ENCODE data around the gene HOXB5. TPM values are rescaled to one million over a fixed set of nuclear protein-coding genes. Genes with fewer than 3 reads are reported as not detected.

The HOXB5 gene
- total RNA-seq, 1 experiment from 2014 or later = 0.43 TPM

DNA sequence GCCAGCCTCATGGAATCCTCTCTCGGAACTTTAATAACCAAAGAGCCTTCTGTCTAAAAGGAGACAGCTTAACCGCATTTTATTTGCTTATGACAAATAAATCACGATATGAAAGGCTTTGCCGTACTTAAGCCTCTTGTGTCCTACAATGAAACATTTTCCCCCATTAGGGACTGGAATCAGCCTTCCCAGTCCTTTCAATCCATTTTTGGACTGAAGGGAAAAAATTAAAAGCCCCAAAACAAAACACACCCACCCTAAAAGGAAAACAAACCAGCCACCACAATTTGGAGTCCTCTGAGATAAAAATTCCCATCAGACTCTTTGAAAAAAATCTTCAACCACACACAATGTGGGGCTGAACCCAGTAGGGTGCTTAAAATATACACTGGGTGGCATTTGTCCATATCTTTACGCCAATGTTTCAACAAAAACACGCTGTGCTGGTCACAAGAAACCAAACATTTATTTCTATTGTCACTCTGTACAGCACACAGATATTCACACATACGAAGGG is 18.5 kb downstream of the HOXB5 start:
- no peak for DNase-seq (ENCODE audit: low spot score)

DNA sequence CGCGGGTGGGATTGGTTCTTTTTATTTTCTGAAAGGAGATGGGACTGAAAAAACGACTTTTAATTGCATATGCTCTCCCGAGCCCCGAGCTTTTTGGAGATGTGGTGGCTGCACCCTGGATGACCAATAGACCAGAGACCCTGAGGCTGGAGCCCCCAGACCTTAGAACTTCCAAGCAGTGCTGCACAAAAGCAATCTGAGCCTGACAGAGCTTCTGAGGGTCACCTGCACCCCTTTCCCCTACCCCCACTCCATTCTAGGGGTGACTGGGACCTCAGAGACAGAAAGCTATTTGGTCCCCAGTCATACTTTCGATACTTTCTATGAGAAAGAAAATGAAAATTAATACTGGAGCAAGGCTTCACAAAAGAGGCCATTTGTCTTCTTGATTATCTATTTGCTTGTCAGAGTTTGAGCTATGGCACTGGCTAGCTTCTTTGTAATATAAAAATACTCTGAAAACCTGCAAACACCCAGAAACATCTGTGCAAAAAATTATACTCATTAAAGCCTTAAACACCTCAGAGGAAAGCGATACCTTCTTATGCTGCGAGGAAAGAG is 19.0 kb downstream of the HOXB5 start:
- no peak for DNase-seq (ENCODE audit: low spot score)

DNA sequence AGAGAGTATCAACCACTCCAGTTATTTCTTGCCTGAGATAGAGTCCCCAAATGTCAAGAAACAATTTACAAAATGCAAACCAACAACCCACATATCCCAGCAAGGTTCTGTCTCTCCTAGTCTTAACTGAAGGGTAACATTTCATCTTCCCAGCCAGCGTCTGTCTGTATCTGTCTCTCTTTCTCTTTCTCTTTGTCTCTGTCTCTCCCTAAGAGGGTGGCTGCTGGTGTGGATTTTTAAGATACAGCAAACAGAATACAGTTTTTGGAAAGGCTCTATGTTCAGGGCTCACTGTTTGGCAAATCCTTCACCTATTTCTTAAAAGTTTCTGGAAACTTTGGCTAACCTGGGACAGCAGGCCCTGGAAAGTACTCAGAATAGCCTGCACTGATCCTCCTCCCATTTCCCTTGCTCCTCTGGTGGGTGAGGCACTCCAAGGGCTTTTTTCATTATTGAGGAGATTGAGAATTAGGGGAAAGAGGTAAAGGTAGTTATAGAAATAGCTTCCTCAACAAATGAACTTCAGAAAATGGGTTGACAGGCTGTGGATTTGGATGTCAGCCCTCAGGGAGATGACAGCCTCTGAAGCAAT is 21.7 kb downstream of the HOXB5 start:
- no peak for DNase-seq (ENCODE audit: low spot score)

DNA sequence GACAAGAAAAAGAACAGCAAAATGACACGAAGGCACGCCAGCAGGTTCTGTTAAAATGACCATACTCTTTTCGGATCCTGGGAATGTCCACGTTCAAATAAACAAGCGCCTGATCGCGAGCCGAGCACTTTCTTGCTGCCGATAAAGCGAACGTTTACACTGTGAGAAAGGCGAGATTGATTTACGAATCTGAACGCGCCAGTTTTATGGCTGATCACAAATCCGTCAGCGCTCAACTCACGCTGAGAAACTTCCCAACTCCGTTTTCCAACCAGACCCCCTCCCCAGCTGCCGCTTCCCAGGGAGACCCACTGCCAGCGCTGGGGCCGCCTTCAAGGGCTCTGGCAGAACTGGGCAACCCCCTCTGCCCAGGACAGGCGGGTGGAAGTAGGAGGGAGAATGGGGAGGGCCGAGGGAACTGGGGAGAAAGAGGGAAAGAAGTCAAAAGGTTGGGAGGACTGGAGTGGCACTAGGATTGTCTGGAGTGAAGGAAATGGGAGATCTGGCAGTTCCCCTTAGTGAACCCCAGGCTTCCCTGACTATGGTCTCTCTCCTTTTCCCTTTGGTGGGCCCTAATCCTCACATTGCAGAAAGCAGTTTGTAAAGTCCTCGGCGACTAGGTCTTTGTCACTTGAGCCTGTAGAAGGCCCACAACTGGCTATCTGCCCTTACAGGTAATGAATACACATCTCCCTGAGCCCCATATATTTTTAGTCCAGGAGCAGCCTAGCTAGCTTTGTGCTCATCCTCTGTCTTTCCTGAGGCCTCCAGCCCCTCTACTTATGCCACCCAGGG is 22.4 kb downstream of the HOXB5 start:
- DNase-seq (ENCODE audit: low spot score) = no peak

DNA sequence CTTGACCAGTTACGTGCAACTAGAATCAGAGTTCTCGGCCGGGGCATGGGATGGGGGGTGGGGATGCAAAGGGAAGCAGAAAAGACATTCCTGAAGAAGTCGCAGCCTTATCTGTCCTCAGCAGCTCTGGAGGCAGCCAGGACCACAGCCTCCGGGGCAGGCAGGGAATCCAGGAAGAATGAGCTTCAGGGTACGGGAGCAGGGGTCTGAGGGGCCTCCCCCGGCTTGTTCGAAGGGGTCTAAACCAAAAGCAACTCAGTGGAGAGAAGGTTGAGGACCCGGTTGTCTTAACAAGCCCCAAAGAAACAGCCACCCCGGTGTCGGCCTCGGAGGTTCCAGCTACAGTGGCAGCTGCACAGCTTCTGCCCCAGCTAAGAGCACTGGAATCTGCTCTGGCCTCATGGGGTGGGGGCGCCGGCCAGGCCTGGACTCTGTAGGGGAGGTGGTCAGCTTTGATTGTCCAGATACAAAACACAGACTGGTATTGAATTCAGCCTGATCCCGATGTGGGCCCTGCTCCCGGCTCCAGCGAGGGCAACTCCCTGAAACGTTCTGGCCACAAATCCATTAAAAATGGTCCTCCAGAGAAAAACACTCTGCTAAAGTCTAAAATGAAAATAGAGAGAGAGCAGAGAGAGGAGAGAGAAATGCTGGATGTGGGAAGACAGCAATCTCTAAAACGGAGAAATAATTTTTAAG is 23.1 kb downstream of the HOXB5 start:
- no peak for DNase-seq (ENCODE audit: low spot score)

DNA sequence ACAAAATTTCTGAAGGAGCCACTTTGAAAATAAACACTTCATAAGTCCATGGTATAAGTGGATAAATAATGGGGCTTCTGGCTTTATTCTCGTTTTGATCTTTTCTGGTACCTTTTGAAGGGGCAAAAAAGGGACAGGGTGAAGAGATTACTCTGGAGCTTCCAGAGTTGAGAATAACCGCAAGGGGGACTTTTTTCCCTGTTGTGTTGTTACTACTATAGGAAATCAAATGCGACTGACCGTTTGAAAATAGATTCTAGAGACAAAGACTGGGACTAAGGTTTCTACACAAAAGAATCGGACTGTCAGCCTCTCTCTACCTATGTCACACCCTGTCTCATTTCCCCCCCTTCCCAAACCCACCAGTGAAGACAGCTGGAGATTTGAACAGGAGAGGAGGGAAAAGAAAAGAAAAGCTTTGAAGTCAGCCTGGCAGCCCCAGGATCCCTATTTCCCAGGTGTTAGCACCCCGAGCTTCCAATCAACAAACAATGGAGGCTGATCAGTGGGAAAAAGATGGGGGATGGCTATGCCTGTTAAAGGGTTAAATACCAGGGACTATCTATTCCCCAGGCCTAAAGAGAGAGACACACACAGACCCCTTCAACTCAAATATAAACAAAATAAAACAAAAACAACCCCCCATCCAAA is 23.8 kb downstream of the HOXB5 start:
- DNase-seq (ENCODE audit: low spot score) = no peak

DNA sequence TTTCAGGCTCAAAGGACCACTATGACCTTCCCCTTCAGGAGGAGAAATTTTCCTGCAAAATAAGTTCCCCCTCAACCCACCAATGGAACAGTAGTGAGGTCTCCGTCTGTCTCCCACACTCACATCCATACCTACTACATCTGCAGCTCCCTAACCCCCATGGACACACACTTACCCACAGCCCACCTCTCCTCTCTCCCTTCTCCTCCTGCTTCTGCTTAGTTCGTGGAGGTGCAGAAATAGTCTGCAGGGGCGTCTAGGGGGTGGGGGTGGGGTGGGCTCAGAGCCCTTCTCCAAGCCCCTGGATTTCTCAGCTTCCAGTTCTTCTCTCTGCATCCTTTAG is 24.4 kb downstream of the HOXB5 start:
- no peak for DNase-seq (ENCODE audit: low spot score)

DNA sequence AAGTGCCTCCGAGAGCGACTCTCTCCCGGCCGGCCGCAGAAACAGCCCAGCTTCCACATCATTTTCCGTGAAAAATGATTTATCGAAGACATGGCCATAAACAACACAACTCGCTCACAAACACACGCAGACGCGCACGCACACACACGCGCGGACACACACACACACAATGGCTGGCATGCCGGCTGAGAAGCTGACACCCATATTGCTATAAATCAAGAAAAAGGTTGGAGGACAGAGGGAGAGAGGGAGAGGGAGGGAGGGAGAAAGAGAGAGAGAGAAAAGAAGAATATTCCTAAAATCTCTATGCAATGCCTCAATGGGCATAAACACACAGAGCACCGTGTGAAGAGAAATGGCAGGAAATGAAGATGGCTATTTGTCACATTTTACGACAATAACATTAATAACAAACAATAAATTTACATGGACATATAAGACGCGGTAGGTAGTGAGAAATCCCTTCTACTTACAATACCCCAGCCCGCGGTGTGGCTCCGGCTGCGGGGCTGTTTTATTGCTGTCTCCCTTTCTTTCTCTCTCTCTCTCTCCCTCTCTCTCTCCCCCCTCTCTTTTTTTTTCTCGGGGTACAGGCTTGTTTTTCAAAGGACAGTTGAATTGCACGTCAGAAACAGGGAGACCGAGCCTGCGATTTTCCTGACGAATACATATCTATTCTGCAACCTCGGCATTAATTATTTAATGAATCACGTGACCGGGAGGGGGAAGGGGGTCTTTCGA is 24.9 kb downstream of the HOXB5 start:
- DNase-seq (ENCODE audit: low spot score) = no peak

DNA sequence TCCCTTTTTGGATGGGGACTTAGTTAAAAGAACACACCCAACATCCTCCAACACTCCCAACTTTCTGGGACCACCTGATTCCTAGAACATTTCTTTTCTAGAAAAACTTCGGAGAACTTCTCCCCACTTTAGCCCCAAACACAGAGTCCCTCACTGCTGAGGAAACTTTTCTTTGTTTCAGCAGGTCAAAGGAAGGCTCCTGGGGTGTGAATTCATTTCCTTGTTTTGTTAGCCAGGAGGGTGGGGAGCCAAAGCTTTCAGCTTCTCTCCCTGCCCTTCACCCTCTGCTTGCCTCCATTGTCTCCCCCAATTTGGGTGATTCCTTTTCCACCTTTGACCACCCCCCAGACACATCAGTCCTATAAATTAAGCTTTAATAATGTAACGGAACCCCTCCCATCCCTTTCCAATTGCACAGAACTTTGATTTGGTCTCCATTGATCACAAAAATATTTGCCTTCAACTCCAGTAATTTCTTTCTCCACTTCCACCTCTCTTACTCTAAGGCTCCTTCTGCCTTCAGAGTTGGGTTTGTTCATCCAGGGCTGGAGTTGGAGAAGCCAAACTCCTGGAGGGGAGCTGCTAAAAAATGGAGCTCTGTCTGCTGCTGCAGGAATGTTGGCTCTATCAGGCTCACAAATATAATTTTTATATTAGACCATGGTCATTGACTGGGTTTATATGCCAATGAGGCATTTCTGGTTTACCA is 25.8 kb downstream of the HOXB5 start:
- DNase-seq (ENCODE audit: low spot score) = no peak

DNA sequence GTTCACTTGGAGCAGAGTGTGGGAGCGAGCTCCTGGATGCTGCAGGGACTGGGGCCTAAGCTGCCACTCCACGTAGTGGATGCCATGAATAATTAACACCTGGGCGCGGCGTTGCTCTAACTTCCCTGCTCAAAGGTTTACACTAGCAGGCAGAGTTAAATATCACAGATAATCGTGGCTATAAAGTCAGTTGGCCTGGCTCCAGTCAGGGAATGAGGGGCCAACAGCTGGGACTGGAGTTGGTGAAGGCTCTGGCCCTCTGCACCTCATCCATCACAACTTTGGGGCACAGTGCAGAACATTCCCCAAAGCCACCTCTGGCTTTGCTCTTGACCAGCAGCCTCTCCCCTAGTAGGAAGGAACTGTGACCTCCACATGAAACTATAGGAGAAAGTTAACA is 26.4 kb downstream of the HOXB5 start:
- DNase-seq (ENCODE audit: low spot score) = no peak

DNA sequence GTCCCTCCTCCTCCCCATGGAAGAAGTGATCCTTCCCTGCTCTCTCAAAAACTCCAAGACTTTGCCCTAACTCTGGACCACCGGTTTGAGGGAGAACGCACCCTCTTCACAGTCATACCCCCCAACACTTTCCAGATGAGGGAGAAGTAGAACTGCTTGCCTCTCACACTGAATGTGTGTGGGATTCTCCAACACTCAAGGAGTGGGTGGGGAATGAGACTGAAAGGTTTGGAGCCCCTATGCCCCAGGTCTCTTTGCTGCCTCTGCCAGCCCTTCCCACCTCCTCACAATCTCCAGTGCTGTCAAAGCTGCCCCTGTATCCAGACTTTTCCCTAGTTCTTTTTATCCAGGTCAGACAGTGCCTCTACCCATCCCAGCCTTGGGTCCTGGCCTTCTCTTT is 26.9 kb downstream of the HOXB5 start:
- DNase-seq (ENCODE audit: low spot score) = no peak

DNA sequence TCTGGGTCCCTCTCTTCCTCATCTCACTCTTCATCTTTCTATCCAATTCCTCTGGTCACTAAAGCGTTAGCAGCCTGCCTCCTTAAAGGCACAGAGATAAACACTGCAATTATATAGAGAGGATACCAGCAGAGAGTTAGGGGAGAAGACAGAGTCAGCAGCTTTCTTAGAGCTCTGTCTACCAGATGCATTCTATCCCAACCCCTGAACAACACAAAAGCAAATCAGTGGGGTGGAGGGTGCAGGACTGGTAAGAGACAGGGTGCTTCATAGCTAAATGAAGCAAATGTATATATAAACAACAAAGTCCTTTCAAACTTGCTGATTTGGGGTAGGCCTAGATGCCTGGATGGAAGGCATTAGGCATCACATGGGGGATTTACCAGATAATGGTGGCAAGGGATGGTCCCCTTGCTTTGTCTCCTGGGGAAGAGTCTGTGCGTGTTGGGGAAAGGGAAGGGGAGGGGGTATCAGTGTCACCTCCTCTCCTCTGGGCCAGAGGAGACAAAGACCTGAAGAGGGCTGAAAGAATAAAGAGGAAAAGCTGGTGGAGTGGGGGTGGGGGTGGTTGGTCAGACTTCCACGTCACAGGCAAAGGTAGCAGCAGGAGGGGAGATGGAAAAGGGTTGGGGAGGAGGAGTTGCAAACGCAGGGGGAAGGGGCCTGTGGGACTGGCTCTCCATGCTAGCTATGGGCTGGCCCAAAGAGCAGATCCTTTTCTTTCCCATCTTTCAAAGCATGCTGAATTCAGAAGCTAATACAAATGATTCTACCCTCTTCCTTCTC is 27.5 kb downstream of the HOXB5 start:
- no peak for DNase-seq (ENCODE audit: low spot score)

DNA sequence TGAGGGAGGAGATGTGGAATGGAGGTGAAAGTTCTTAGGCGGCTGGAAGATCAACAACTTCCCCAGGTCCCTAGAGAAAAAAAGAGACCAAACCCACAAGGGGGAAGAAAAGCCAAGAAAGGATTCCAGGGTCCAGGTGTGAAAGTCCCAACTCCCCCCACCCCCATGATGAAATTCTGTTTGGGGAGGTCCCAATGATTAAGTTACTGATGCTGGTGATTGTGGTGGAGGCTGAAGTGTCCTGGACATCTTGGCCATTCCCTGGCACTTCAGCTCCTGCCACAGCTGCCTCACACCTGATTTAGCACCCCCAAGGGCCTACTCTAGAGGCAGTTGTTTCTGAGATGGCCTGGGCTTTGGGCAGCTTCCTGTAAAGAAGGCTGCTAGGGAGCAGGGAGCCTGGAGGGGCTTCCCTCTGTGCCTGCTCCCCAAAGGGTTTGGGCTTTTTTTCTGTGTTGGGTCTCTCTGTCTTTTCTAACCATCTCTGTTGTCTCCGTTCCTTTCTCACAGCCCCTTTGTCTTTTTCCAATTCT is 28.5 kb downstream of the HOXB5 start:
- no peak for DNase-seq (ENCODE audit: low spot score)

DNA sequence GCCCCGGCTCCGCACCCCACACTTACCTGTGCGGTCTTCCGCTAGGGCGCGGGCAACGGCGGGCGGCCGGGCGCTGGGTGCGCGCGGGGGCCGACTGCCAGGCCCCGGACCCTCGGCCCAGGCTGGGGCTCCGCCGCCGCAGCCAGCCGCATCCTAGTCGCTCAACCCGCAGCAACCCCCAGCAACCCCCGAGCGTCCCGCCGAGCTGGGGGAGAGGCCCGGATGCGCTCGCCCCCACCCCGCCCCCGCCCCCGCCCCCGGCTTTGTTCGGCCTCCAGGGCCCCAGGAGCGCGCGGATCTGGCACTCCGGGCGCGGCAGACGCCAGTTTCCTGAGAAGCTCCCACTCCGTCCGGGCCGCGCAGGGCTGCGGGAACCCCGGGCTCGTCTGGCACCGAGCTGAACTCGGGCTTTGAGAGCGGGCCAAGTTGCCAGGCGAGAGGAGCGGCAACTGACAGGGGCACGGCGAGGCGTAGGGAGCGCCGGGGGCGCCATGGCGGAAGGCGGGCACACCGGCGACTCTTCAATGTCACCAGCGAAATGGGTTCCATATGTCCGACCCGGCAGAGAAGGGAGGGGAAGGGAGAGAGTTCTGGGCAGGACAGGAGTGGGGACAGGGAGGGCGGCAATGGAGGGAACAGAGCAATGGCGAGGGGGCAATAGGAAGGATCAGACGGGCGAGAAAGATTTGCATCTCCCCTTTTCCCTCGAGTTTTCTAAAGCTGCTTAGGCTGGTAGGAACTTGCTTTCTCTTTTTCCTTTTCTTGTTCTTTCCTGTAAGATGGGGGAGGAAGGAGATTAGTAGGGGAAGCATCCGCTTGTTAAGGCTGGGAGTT is 29.2 kb downstream of the HOXB5 start:
- no peak for DNase-seq (ENCODE audit: low spot score)

DNA sequence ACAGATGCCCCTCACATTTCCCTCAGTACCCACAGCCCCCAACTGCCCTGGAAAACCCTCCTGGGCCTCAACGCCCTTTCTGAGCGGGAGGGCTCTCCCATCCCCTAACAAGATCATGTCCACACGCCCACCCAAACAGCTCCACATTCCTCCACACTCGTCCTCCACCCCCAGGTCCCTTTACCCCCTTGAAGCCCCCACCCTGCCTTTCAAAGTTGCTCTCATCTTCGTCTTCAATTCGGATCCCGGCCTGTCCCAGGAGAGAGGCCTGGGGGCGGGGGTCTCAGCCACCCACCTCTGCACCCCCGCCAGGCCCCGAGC is 29.8 kb downstream of the HOXB5 start:
- DNase-seq (ENCODE audit: low spot score) = no peak

DNA sequence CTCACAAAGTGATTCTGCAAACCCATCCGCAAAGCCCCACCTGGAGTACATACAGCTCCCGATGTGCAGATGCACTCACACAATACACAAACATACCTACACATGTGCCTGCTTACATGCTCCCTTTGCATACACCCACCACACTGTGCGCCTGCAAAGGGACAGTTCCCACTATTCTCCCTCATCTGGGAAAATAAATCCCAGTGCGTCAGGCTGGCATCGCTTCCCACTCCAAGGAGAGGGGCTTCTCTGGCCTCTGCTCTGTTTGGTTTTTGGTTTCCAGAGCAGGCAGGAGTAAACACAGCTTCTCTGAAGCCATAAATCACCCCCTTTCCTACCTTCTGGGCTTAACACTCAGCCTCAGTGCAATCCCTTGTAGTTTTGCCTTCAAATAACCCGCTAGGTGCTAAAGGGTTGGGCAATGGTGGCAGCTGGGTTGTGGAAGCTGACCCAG is 30.2 kb downstream of the HOXB5 start:
- DNase-seq (ENCODE audit: low spot score) = no peak

DNA sequence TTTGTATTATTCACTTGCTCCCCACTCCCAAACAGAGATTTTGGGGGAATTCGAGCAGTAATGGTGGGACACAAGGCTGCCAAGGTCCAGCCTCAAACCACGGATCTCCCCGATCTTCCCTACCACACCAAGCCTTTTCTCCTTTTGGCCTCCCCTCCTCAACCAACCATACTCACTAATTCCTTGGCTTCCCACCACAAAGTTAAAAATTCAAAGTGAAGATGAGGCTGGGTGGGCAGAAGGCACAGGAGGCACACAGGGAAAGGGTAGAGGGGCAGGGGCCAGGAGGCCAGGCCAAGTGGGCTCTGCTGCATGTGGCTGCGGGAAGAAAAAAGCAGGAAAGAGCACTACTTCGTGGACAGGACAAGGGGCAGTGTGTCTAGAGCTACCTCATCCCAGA is 30.6 kb downstream of the HOXB5 start:
- DNase-seq (ENCODE audit: low spot score) = no peak

DNA sequence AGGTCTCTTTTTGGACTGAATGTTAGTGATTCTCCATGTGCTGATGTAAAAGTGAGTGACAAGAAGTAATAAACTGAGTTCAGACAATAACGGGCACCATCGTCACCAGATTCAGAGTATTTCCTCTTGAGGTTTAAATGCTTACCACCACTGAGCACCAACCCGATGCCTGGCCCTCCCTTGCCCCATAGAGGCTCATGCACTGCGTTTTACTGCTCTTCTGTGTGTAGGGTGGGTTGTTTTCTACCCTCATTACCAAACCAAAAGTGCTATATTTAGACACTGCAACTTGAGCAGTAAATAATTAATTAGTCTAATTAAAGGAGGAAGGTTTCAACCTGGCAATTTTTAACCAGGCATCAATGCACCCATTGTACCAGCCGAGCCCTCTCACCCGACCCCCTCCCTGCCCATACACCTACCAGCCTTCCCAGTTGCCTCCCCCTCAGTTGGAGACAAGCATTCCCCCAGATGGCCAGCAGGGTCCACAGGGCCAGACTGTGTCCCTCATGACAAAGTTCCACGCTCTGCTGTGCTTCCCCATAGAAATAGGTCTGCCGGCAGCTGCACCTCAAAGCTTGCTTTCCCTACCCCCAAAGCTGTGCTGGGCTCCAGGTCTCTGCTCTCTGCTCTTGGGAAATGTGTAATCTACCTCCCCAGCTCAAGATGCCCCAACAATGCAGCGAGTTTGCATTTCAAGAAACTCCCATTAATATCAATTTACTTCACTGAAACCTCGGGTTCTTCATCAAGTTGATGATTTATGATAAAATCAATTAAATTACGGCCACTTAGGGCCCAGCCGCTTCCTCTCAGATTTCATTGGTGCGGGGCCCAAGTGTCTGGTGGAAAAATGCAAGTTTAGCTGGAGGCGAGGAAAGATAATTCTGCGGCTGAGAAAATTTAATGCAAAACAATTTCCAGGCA is 31.4 kb downstream of the HOXB5 start:
- DNase-seq (ENCODE audit: low spot score) = no peak
